A549 (cell line): ENCODE measurements around the gene LCK. TPM values are rescaled to one million over a fixed set of nuclear protein-coding genes. Genes with fewer than 3 reads are reported as not detected.

Source experiments
- ATAC-seq, 2 experiments: fragments of 200-7000 bp in 1 of 2; fragments of >200 bp in 1 of 2; cut with Nextera tagmentation in 1 of 2; cut with Tn5 transposase in 1 of 2; 3 replicates each; pipeline versions ENCODE4 v1.8.0 to v1.9.1; 2018 to 2020; ENCODE audit warnings: mild to moderate bottlenecking in 1 of 2, moderate library complexity in 1 of 2
- CTCF ChIA-PET: fragments of 300-600 bp; sonication (Branson Sonifier 250); formaldehyde crosslinking; extraction: SDS; loops from one replicate; lab custom pipeline; 2021; ENCODE audit warnings: antibody characterized with exemption, inconsistent platforms; lab: Yijun Ruan, JAX
- POLR2A ChIA-PET: fragments of 350-600 bp; formaldehyde crosslinking; extraction: SDS; loops from one replicate; lab custom pipeline; 2021; ENCODE audit warnings: antibody characterized with exemption, inconsistent platforms; lab: Yijun Ruan, JAX
- DNase-seq, 2 experiments: peaks; one replicate each; pipeline versions ENCODE4 v3.0.0 to v3.0.0-alpha.2; 2011 to 2016; ENCODE audit warnings: low read depth in 1 of 2, low spot score in 1 of 2
- FAIRE-seq: peaks from 2 replicates; lab custom pipeline; 2011; peaks lifted over from hg19 to GRCh38; lab: Jason Lieb, UNC
- H3K27ac ChIP-seq, 2 experiments: fragments of >200 bp; sonication (Bioruptor Twin); formaldehyde crosslinking; 3 replicates each; pipeline ENCODE4 v1.5.1; 2016 to 2017
- H3K4me1 ChIP-seq: fragments of >200 bp; sonication (Bioruptor Twin); formaldehyde crosslinking; 3 replicates; pipeline ENCODE4 v1.6.1; 2016
- H3K4me2 ChIP-seq: fragments of >200 bp; sonication (Bioruptor Twin); formaldehyde crosslinking; 3 replicates; pipeline ENCODE4 v1.6.1; 2016
- H3K4me3 ChIP-seq: fragments of >200 bp; sonication (Bioruptor Twin); formaldehyde crosslinking; 3 replicates; pipeline ENCODE4 v1.5.1; 2016
- H3K9me3 ChIP-seq: fragments of >200 bp; sonication (Bioruptor Twin); formaldehyde crosslinking; 3 replicates; pipeline ENCODE4 v1.6.1; 2016
- CBX8 ChIP-seq: fragments of 200-600 bp; sonication (generic); IDR thresholded peaks from 2 replicates; pipeline ENCODE4 v1.6.1; 2016
- CHD4 ChIP-seq: fragments of 200-600 bp; sonication (generic); IDR thresholded peaks from 2 replicates; pipeline ENCODE4 v1.6.1; 2016; ENCODE audit warnings: antibody characterized with exemption, mild to moderate bottlenecking, borderline replicate concordance
- EHF ChIP-seq: fragments of 250-450 bp; sonication (Bioruptor Pico); IDR thresholded peaks from 2 replicates; pipeline ENCODE4 v1.5.0; 2020; ENCODE audit warnings: mild to moderate bottlenecking
- ELK1 ChIP-seq: fragments of 150-350 bp; IDR thresholded peaks from 2 replicates; pipeline ENCODE4 v1.6.1; 2014; ENCODE audit warnings: low read depth, mild to moderate bottlenecking, low read length
- ESRRA ChIP-seq: fragments of 150-350 bp; IDR thresholded peaks from 2 replicates; pipeline ENCODE4 v1.6.1; 2014; ENCODE audit warnings: mild to moderate bottlenecking, low read length, borderline replicate concordance
- FOSB ChIP-seq: fragments of 250-450 bp; sonication (Bioruptor Pico); IDR thresholded peaks from 2 replicates; pipeline ENCODE4 v1.5.0; 2020; ENCODE audit warnings: mild to moderate bottlenecking, moderate library complexity
- FOSL2 ChIP-seq, 2 experiments: fragments of 450-650 bp in 1 of 2; fragments of >200 bp in 1 of 2; sonication (Bioruptor Twin) in 1 of 2; formaldehyde crosslinking; IDR thresholded peaks; 2 replicates each; pipeline versions ENCODE4 v1.5.0 to v1.6.1; 2016 to 2020; ENCODE audit warnings: mild to moderate bottlenecking in 1 of 2, moderate library complexity in 1 of 2
- GATA3 ChIP-seq: IDR thresholded peaks from 2 replicates; pipeline ENCODE4 v1.6.1; 2012; ENCODE audit warnings: borderline replicate concordance
- HDAC2 ChIP-seq: fragments of 200-600 bp; sonication (generic); IDR thresholded peaks from 2 replicates; pipeline ENCODE4 v1.6.1; 2016
- HES2 ChIP-seq: fragments of >200 bp; sonication (Bioruptor Twin); formaldehyde crosslinking; IDR thresholded peaks from 2 replicates; pipeline ENCODE4 v1.6.1; 2016
- HOXB5 ChIP-seq: fragments of 250-450 bp; sonication (Bioruptor Pico); IDR thresholded peaks from 2 replicates; pipeline ENCODE4 v1.5.0; 2020; ENCODE audit warnings: mild to moderate bottlenecking, moderate library complexity
- JUNB ChIP-seq: fragments of >200 bp; sonication (Bioruptor Twin); formaldehyde crosslinking; IDR thresholded peaks from 2 replicates; pipeline ENCODE4 v1.6.1; 2016
- KDM1A ChIP-seq: fragments of 200-600 bp; sonication (generic); IDR thresholded peaks from 2 replicates; pipeline ENCODE4 v1.6.1; 2016; ENCODE audit warnings: low read depth, mild to moderate bottlenecking
- MYC ChIP-seq: IDR thresholded peaks from 2 replicates; pipeline ENCODE4 v1.6.1; 2012; ENCODE audit warnings: mild to moderate bottlenecking, inconsistent platforms, low read length, improper control_type of control experiment, borderline replicate concordance
- NFE2L2 ChIP-seq: fragments of 150-350 bp; conservative IDR thresholded peaks from 2 replicates; pipeline ENCODE4 v1.6.1; 2014; ENCODE audit warnings: low read length
- POLR2AphosphoS2 ChIP-seq: conservative IDR thresholded peaks from 2 replicates; pipeline ENCODE4 v1.6.1; 2012; ENCODE audit warnings: low read length, improper control_type of control experiment, inconsistent platforms
- RARB ChIP-seq: fragments of 250-450 bp; sonication (Bioruptor Pico); IDR thresholded peaks from 2 replicates; pipeline ENCODE4 v1.8.0; 2021; ENCODE audit warnings: mild to moderate bottlenecking, moderate library complexity
- REST ChIP-seq: fragments of 200-600 bp; sonication (generic); IDR thresholded peaks from 2 replicates; pipeline ENCODE4 v1.6.1; 2016; ENCODE audit warnings: antibody characterized with exemption, mild to moderate bottlenecking, moderate library complexity
- RNF2 ChIP-seq: fragments of 200-600 bp; sonication (generic); IDR thresholded peaks from 2 replicates; pipeline ENCODE4 v1.6.1; 2016; ENCODE audit warnings: low read depth, mild to moderate bottlenecking, antibody characterized with exemption, moderate library complexity, borderline replicate concordance
- TFCP2L1 ChIP-seq: fragments of 250-450 bp; sonication (Bioruptor Pico); IDR thresholded peaks from 2 replicates; pipeline ENCODE4 v1.5.0; 2021; ENCODE audit warnings: mild to moderate bottlenecking
- ZC3H11A ChIP-seq: fragments of 450-650 bp; IDR thresholded peaks from 2 replicates; pipeline ENCODE4 v1.6.1; 2014; ENCODE audit warnings: antibody characterized with exemption, mild to moderate bottlenecking
- WGBS: methylation state at CpG from one replicate; pipeline ENCODE4 v1.1.6; 2017; ENCODE audit errors: missing lambda C conversion rate; 5-methylcytosine and 5-hydroxymethylcytosine counted together
- polyA plus RNA-seq, 4 experiments: library from polyadenylated mRNA; depleted of rRNA in 3 of 4; stranded (reverse); fragments of >200 nt; fragmentation: RNase III in 1 of 4; extraction: RNeasy Plus Mini Kit Qiagen cat#74134 plus additional on column Dnase treatment in 1 of 4; gene quantifications; 2 replicates in 3 of 4; 3 replicates in 1 of 4; pipeline ENCODE4 v1.2.3, GENCODE V29; 2011 to 2017
- TF ChIP-seq, protein P1 (sequence below): fragments of 250-450 bp; sonication (Bioruptor Pico); IDR thresholded peaks from 2 replicates; pipeline ENCODE4 v1.5.0; 2021; ENCODE audit warnings: mild to moderate bottlenecking, moderate library complexity, borderline replicate concordance
- TF ChIP-seq, protein P2 (sequence below): fragments of >200 bp; sonication (Bioruptor Twin); formaldehyde crosslinking; IDR thresholded peaks from 3 replicates; pipeline ENCODE4 v1.6.1; 2016

Gene LCK
- polyA plus RNA-seq, 2 of the 4 experiments (the other 2 are of a cell fraction): 0.03 TPM; not detected in 1

- TF ChIP-seq, protein P1, sequence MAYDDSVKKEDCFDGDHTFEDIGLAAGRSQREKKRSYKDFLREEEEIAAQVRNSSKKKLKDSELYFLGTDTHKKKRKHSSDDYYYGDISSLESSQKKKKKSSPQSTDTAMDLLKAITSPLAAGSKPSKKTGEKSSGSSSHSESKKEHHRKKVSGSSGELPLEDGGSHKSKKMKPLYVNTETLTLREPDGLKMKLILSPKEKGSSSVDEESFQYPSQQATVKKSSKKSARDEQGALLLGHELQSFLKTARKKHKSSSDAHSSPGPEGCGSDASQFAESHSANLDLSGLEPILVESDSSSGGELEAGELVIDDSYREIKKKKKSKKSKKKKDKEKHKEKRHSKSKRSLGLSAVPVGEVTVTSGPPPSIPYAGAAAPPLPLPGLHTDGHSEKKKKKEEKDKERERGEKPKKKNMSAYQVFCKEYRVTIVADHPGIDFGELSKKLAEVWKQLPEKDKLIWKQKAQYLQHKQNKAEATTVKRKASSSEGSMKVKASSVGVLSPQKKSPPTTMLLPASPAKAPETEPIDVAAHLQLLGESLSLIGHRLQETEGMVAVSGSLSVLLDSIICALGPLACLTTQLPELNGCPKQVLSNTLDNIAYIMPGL (CRISPR knock-in tag): no peak
- TF ChIP-seq TFCP2L1 (CRISPR knock-in tag) (no peak), RNF2 (no peak), ZC3H11A (no peak), RARB (no peak), NFE2L2 (no peak), CBX8 (no peak), REST (no peak), MYC (no peak), JUNB (no peak), FOSL2 (IDR thresholded peaks at IDR 0.05) (no peak), FOSL2 (CRISPR knock-in tag; IDR thresholded peaks at IDR 0.05) (peak; percentile 35), HOXB5 (CRISPR knock-in tag) (no peak), KDM1A (no peak), POLR2AphosphoS2 (no peak), ESRRA (no peak)
- TF ChIP-seq, protein P2, sequence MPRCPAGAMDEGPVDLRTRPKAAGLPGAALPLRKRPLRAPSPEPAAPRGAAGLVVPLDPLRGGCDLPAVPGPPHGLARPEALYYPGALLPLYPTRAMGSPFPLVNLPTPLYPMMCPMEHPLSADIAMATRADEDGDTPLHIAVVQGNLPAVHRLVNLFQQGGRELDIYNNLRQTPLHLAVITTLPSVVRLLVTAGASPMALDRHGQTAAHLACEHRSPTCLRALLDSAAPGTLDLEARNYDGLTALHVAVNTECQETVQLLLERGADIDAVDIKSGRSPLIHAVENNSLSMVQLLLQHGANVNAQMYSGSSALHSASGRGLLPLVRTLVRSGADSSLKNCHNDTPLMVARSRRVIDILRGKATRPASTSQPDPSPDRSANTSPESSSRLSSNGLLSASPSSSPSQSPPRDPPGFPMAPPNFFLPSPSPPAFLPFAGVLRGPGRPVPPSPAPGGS: peak; percentile 60; the same call in 1 of the 3 replicates
These were observed 28.9 kb upstream of the LCK start, which contains the start of the genes EIF3I and TMEM234 (continued) for GRCh38 chr1:32221980-32222755.

DNA sequence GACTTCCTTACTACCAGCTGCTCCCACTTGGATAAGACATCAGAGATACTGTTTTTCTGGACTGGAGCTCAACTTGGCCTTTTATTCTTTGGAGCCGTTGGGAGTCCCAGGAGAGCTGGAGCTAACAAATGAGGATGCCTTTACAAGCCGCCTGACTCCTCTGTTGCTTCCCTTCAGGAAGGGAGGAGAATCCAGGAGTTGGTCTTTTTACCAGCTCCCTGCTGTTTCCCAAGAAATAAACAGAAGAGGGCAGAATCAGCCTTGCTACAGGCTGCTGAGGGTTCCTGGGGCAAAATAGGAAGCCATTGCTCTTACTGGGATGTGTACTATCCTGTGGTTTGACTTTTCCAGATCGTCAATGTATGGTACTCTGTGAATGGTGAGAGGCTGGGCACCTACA lies 27.4 kb upstream of the LCK start:
- no peak for DNase-seq
- H3K9me3 ChIP-seq: no peaks in the 10 kb centered on the region
- peak overlapping the region; percentile 75 for H3K4me2 ChIP-seq
- FAIRE-seq: no peak
- TF ChIP-seq EHF (CRISPR knock-in tag) (no peak), CHD4 (no peak), HES2 (no peak), HOXB5 (CRISPR knock-in tag) (no peak), HDAC2 (no peak), GATA3 (no peak), JUNB (no peak), ELK1 (no peak), REST (no peak), FOSB (CRISPR knock-in tag) (no peak)
- peaks cover 18% of the 10 kb centered on the region for H3K4me1 ChIP-seq
- CTCF ChIA-PET: interaction anchor here (1.2 to 5.3 kb wide), 3 partner anchors 8 to 93 kb away, joined by 3 to 30 read pairs (median 7); partner anchors contain the start of gene FAM167B
- H3K4me3 ChIP-seq: peak overlapping the region; percentile 86
- H3K27ac ChIP-seq: peak overlapping the region; percentile 27 to 97; a peak in 3 of 6 replicates
- no peak for ATAC-seq
- WGBS: 90% methylated on average over 3 of the region's 3 CpGs
- POLR2A ChIA-PET: interaction anchor here (0.9 kb wide), 1 partner anchor 17 kb away, joined by 3 read pairs; no protein-coding TSS in a partner anchor
